PFSK-1 (cell line): ENCODE data around the gene IGSF9.

ENCODE experiments used
- FOXP2 ChIP-seq: optimal IDR thresholded peaks from 2 replicates; pipeline ENCODE3; 2011; ENCODE audit warnings: borderline replicate concordance, control low read depth, inconsistent platforms; ENCODE audit not compliant: insufficient read depth; ENCODE audit errors: extremely low read length, extremely low read depth
- POLR2AphosphoS5 ChIP-seq: IDR thresholded peaks from 2 replicates; pipeline ENCODE4 v1.6.1; 2012; ENCODE audit warnings: low read depth, mild to moderate bottlenecking, control low read depth, low read length, moderate library complexity
- SIN3A ChIP-seq: IDR thresholded peaks from 2 replicates; pipeline ENCODE4 v1.6.1; 2012; ENCODE audit warnings: mild to moderate bottlenecking, low read length, moderate library complexity, borderline replicate concordance; ENCODE audit not compliant: insufficient read depth
- TAF1 ChIP-seq: IDR thresholded peaks from 2 replicates; pipeline ENCODE4 v1.6.1; 2012; ENCODE audit warnings: low read length, control low read depth, borderline replicate concordance; ENCODE audit not compliant: insufficient read depth
- TF ChIP-seq, protein P1 (sequence below), 2 experiments: IDR thresholded peaks; 2 replicates each; pipeline versions ENCODE4 v1.6.1 to v1.8.0; 2011 to 2012; ENCODE audit warnings: low read depth in 2 of 2, low read length in 2 of 2, control low read depth in 1 of 2, inconsistent platforms in 1 of 2, mild to moderate bottlenecking in 1 of 2, moderate library complexity in 1 of 2; ENCODE audit not compliant: insufficient read depth in 1 of 2

Gene IGSF9

GRCh38 chr1:159953536-159954515 is 8.4 kb upstream of the IGSF9 start, which contains the start of gene SLAMF9:
SLAMF9 (minus strand) TSS chr1:159954237; CDS start chr1:159954137, 100 bp downstream.
- TF ChIP-seq POLR2AphosphoS5 (no peak), TAF1 (no peak), SIN3A (no peak), FOXP2 (no peak)
- TF ChIP-seq, protein P1, sequence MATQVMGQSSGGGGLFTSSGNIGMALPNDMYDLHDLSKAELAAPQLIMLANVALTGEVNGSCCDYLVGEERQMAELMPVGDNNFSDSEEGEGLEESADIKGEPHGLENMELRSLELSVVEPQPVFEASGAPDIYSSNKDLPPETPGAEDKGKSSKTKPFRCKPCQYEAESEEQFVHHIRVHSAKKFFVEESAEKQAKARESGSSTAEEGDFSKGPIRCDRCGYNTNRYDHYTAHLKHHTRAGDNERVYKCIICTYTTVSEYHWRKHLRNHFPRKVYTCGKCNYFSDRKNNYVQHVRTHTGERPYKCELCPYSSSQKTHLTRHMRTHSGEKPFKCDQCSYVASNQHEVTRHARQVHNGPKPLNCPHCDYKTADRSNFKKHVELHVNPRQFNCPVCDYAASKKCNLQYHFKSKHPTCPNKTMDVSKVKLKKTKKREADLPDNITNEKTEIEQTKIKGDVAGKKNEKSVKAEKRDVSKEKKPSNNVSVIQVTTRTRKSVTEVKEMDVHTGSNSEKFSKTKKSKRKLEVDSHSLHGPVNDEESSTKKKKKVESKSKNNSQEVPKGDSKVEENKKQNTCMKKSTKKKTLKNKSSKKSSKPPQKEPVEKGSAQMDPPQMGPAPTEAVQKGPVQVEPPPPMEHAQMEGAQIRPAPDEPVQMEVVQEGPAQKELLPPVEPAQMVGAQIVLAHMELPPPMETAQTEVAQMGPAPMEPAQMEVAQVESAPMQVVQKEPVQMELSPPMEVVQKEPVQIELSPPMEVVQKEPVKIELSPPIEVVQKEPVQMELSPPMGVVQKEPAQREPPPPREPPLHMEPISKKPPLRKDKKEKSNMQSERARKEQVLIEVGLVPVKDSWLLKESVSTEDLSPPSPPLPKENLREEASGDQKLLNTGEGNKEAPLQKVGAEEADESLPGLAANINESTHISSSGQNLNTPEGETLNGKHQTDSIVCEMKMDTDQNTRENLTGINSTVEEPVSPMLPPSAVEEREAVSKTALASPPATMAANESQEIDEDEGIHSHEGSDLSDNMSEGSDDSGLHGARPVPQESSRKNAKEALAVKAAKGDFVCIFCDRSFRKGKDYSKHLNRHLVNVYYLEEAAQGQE (IDR thresholded peaks at IDR 0.05; ENCODE audit: insufficient read depth in 1 of 2, low read depth in 2 of 2, low read length in 2 of 2): no peak

- TF ChIP-seq SIN3A (no peak), TAF1 (no peak), POLR2AphosphoS5 (no peak), FOXP2 (no peak)
- TF ChIP-seq, protein P1 (IDR thresholded peaks at IDR 0.05; ENCODE audit: insufficient read depth in 1 of 2, low read depth in 2 of 2, low read length in 2 of 2): no peak
Observed at GRCh38 chr1:159952932-159953331, 7.5 kb upstream of the IGSF9 start.

DNA sequence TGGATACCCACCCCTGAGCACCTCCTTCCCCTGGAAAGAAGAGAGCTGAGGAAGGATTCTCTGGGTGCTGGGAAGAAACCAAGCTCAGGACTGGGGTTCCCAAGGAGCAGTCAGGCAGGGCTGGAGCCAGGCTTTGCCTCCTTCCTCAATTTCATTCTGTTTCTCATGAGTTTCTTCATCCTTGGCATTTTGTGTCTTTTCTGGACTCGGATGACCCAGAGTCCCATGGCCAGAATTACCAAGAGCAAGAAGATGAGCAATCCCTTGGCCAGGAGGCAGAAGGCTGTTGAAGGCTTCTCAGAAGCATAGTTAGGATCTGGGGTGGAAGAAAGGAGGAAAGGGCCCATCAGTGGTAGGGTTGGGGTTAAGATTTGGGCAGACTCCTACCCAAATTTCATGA is 6.1 kb upstream of the IGSF9 start:
- TF ChIP-seq FOXP2 (no peak), POLR2AphosphoS5 (no peak), TAF1 (no peak), SIN3A (no peak)
- TF ChIP-seq, protein P1 (IDR thresholded peaks at IDR 0.05; ENCODE audit: insufficient read depth in 1 of 2, low read depth in 2 of 2, low read length in 2 of 2): no peak

- TF ChIP-seq POLR2AphosphoS5 (no peak), FOXP2 (no peak), SIN3A (no peak), TAF1 (no peak)
- TF ChIP-seq, protein P1 (IDR thresholded peaks at IDR 0.05; ENCODE audit: insufficient read depth in 1 of 2, low read depth in 2 of 2, low read length in 2 of 2): no peak
Observed at GRCh38 chr1:159951016-159951415, 5.6 kb upstream of the IGSF9 start.
